Activated CD4-positive, alpha-beta T cell treated with anti-CD3 and anti-CD28 coated beads for 48 hours (primary cell): ENCODE measurements around the gene LARGE1.

Experiments
- DNase-seq: peaks from one replicate; pipeline ENCODE4 v3.0.0-alpha.2; 2020

Gene LARGE1

GRCh38 chr22:33909911-33910310 lies 10.4 kb downstream of the LARGE1 start:
- no peak for DNase-seq

- no peak for DNase-seq
Measured at GRCh38 chr22:33909075-33909458, 11.2 kb downstream of the LARGE1 start.

GRCh38 chr22:33908171-33909074 lies 11.9 kb downstream of the LARGE1 start:
- DNase-seq = no peak

GRCh38 chr22:33906954-33907353 lies 13.3 kb downstream of the LARGE1 start:
- DNase-seq = no peak

- DNase-seq = no peak
Measured at GRCh38 chr22:33906475-33906874, 13.8 kb downstream of the LARGE1 start.

GRCh38 chr22:33903012-33903411 lies 17.3 kb downstream of the LARGE1 start:
- DNase-seq = no peak

- DNase-seq = no peak
Measured at GRCh38 chr22:33902073-33902472, 18.2 kb downstream of the LARGE1 start.

- DNase-seq = no peak
Measured at GRCh38 chr22:33898121-33898520, 22.2 kb downstream of the LARGE1 start.

- DNase-seq = no peak
Measured at GRCh38 chr22:33897448-33897835, 22.8 kb downstream of the LARGE1 start.

- no peak for DNase-seq
Measured at GRCh38 chr22:33896575-33897447, 23.5 kb downstream of the LARGE1 start.

- DNase-seq = no peak
Measured at GRCh38 chr22:33896154-33896553, 24.1 kb downstream of the LARGE1 start.

GRCh38 chr22:33895444-33895843 lies 24.8 kb downstream of the LARGE1 start:
- DNase-seq = no peak

GRCh38 chr22:33894515-33894914 lies 25.8 kb downstream of the LARGE1 start:
- no peak for DNase-seq

GRCh38 chr22:33894036-33894435 lies 26.2 kb downstream of the LARGE1 start:
- no peak for DNase-seq

- DNase-seq = no peak
Measured at GRCh38 chr22:33893512-33893911, 26.8 kb downstream of the LARGE1 start.

GRCh38 chr22:33891992-33892391 lies 28.3 kb downstream of the LARGE1 start:
- no peak for DNase-seq

GRCh38 chr22:33891455-33891854 lies 28.8 kb downstream of the LARGE1 start:
- DNase-seq = no peak

GRCh38 chr22:33889748-33890147 lies 30.5 kb downstream of the LARGE1 start:
- DNase-seq = no peak

- no peak for DNase-seq
Measured at GRCh38 chr22:33888821-33889220, 31.5 kb downstream of the LARGE1 start.

- DNase-seq = no peak
Measured at GRCh38 chr22:33887173-33887572, 33.1 kb downstream of the LARGE1 start.

GRCh38 chr22:33886696-33887095 lies 33.6 kb downstream of the LARGE1 start:
- DNase-seq = no peak

- no peak for DNase-seq
Measured at GRCh38 chr22:33884829-33885228, 35.4 kb downstream of the LARGE1 start.

- no peak for DNase-seq
Measured at GRCh38 chr22:33883961-33884808, 36.1 kb downstream of the LARGE1 start.
